OCI-LY3 (cell line): ENCODE results near the gene PRKAR1B.

Source experiments
- EZH2phosphoT487 ChIP-seq: fragments of 200-600 bp; shearing (Covaris generic); IDR thresholded peaks from 2 replicates; pipeline ENCODE4 v1.6.1; 2018; ENCODE audit warnings: antibody characterized with exemption, mixed run types, low read depth
- TF ChIP-seq, protein P1 (sequence below): fragments of 200-600, 300-600 bp; sonication (generic); IDR thresholded peaks from 2 replicates; pipeline ENCODE4 v1.5.1; 2014; ENCODE audit warnings: antibody characterized with exemption, low read length, low read depth

- TF ChIP-seq, protein P1, sequence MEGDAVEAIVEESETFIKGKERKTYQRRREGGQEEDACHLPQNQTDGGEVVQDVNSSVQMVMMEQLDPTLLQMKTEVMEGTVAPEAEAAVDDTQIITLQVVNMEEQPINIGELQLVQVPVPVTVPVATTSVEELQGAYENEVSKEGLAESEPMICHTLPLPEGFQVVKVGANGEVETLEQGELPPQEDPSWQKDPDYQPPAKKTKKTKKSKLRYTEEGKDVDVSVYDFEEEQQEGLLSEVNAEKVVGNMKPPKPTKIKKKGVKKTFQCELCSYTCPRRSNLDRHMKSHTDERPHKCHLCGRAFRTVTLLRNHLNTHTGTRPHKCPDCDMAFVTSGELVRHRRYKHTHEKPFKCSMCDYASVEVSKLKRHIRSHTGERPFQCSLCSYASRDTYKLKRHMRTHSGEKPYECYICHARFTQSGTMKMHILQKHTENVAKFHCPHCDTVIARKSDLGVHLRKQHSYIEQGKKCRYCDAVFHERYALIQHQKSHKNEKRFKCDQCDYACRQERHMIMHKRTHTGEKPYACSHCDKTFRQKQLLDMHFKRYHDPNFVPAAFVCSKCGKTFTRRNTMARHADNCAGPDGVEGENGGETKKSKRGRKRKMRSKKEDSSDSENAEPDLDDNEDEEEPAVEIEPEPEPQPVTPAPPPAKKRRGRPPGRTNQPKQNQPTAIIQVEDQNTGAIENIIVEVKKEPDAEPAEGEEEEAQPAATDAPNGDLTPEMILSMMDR = no peak
- no peak for TF ChIP-seq EZH2phosphoT487
Measured at GRCh38 chr7:741850-742249, 14.8 kb upstream of the PRKAR1B start.
